Pancreas (tissue), 10 donors: ENCODE data around the gene SIGLEC10. TPM values are rescaled to one million over a fixed set of nuclear protein-coding genes. Genes with fewer than 3 reads are reported as not detected.

Source experiments
- ATAC-seq, 4 donors: fragments of 200-7000 bp; cut with Tn5 transposase; one replicate each; pipeline versions ENCODE4 v1.8.0 to v1.9.1; 2020; ENCODE audit warnings: mild to moderate bottlenecking in 4 of 4, moderate library complexity in 4 of 4
- DNase-seq, 6 donors: peaks; one replicate each; pipeline ENCODE4 v3.0.0-alpha.2; 2020
- FAIRE-seq: peaks from 2 replicates; lab custom pipeline; 2012; peaks lifted over from hg19 to GRCh38; lab: Jason Lieb, UNC
- H3K27ac ChIP-seq, 4 donors: fragments of 200-600 bp; sonication (generic); 1 replicate in 3 of 4; 2 replicates in 1 of 4; pipeline versions ENCODE4 v1.5.0 to v1.8.0; 2020
- H3K27me3 ChIP-seq, 4 donors: fragments of 200-600 bp; one replicate each; pipeline ENCODE4 v1.8.0; 2021
- H3K36me3 ChIP-seq, 3 donors: fragments of 200-600 bp; sonication (generic) in 1 of 3; one replicate each; pipeline versions ENCODE4 v1.5.0 to v1.8.0; 2020 to 2021
- H3K4me1 ChIP-seq, 3 donors: fragments of 200-600 bp; one replicate each; pipeline ENCODE4 v1.8.0; 2021
- H3K4me3 ChIP-seq, 4 donors: fragments of 200-600 bp; sonication (generic) in 2 of 4; one replicate each; pipeline versions ENCODE4 v1.5.0 to v1.8.0; 2020 to 2021
- H3K9me3 ChIP-seq, 4 donors: fragments of 200-600 bp; one replicate each; pipeline ENCODE4 v1.8.0; 2021
- WGBS, 2 donors: extraction: QIAGEN DNeasy Blood & Tissue Kit; methylation state at CpG; one replicate each; pipeline ENCODE4 v1.1.7; 2013; 5-methylcytosine and 5-hydroxymethylcytosine counted together
- intact Hi-C, 3 donors: fragments of 100-400 bp; cut with DNase I; formaldehyde crosslinking; loops; one replicate each; pipeline versions ENCODE4 v1.11.1 to v1.14.2; 2022
- polyA plus RNA-seq, 2 donors: library from polyadenylated mRNA; stranded (reverse); fragments of 200-250 nt; gene quantifications; one replicate each; pipeline ENCODE4 v1.2.3, GENCODE V29; 2013
- total RNA-seq, 6 donors: library from RNA; stranded (reverse); fragmentation: NEBNext Ultra II Directional in 4 of 6; extraction: Animal tissue kit (Norgen Biotek cat#: 25700) in 4 of 6; gene quantifications; one replicate each; pipeline versions ENCODE4 v1.2.1 to v1.2.4, GENCODE V29; 2021 to 2023
- TF ChIP-seq, protein P1 (sequence below), 4 donors: fragments of 200-600 bp; sonication (generic) in 3 of 4; IDR thresholded peaks; one replicate each; pipeline versions ENCODE4 v1.5.0 to v1.8.0; 2021; ENCODE audit warnings: antibody characterized with exemption in 4 of 4
- donor health status: healthy with polysubstance abuse.
- donor health status: DM: no; HTN: no; CAD: no; lungs with moderate emphysema.
- donor health status: DM: no; HTN: no; CAD: no.
- donor health status: control.
- donor health status: control.
- donor health status: Bipolar disorder and iron deficiency.
- donor health status: DM: yes; HTN: yes; CAD: no.
- donor health status: DM: no; HTN: no; CAD: no.
- donor health status: DM: no; HTN: no; CAD: no.
- donor health status: DM: yes; HTN: yes; CAD: no.

Gene SIGLEC10
- total and polyA plus RNA-seq, 8 donors = 0.08 to 10.1 (median 1.7) TPM

DNA sequence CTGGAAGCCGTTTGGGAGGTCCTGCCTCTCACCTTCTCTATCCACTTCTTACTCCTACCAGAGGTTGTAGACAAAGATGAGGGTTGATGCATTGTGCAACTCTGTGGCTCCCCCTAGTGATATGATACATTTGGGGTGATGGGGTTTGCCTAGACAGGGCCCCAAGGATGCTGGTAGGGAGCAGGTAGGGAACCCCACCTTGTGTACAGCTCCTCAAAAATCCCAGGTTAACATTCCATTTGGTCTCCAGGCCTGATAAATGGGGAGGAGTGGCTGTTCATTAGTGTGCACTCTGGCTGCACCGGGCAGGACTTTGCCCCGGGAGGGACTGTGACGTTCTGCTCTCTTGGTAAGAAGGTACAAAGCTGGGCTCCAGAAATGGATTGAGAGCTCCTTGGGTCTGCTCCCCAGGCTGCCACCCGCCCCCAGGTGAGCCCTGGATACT lies 21.6 kb upstream of the SIGLEC10 start:
- DNase-seq (no peak), FAIRE-seq (no peak), ATAC-seq (peak in 3 of 4 donors; percentile 50 to 75 (median 58))
- Histone ChIP-seq H3K4me1 (no peaks in the 10 kb centered on the region), H3K36me3 (no peaks in the 10 kb centered on the region), H3K9me3 (no peaks in the 10 kb centered on the region), H3K27me3 (peaks cover 0 to 20% (median 0%) of the 10 kb centered on the region in 4 donors), H3K27ac (no peak overlapping the region), H3K4me3 (no peak overlapping the region)
- TF ChIP-seq, protein P1, sequence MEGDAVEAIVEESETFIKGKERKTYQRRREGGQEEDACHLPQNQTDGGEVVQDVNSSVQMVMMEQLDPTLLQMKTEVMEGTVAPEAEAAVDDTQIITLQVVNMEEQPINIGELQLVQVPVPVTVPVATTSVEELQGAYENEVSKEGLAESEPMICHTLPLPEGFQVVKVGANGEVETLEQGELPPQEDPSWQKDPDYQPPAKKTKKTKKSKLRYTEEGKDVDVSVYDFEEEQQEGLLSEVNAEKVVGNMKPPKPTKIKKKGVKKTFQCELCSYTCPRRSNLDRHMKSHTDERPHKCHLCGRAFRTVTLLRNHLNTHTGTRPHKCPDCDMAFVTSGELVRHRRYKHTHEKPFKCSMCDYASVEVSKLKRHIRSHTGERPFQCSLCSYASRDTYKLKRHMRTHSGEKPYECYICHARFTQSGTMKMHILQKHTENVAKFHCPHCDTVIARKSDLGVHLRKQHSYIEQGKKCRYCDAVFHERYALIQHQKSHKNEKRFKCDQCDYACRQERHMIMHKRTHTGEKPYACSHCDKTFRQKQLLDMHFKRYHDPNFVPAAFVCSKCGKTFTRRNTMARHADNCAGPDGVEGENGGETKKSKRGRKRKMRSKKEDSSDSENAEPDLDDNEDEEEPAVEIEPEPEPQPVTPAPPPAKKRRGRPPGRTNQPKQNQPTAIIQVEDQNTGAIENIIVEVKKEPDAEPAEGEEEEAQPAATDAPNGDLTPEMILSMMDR (IDR thresholded peaks at IDR 0.05) = no peak
- intact Hi-C loops = no loop called here
- WGBS, 2 donors = 31 to 32% methylated on average over 5 of the region's 5 CpGs

DNA sequence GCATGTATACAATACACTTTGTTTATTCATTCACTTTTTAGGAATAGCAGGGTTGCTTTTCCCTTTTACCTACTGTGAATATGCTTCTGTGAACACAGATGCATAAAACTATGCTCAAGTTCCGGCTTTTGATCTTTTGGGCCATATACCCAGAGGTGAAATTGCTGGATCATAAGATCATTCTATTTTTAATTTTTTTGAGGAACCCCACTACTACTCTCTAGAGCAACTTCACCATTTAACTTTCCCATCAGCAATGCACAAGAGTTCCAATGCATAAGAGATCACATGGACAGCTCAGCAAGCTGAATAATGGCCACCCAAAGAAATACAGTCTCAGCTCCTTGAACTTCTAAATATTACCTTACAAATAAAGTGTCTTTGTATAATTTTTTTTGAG lies 17.0 kb upstream of the SIGLEC10 start:
- no peaks in the 10 kb centered on the region for H3K9me3 ChIP-seq
- TF ChIP-seq, protein P1 (IDR thresholded peaks at IDR 0.05) = no peak
- no peaks in the 10 kb centered on the region for H3K4me1 ChIP-seq
- ATAC-seq (peak in 1 of 4 donors; percentile 47), FAIRE-seq (no peak), DNase-seq (no peak)
- peaks cover 0 to 13% (median 0%) of the 10 kb centered on the region in 4 donors for H3K27me3 ChIP-seq
- intact Hi-C loops = no loop called here
- H3K36me3 ChIP-seq = no peaks in the 10 kb centered on the region
- H3K4me3 ChIP-seq = no peak overlapping the region
- 29 to 57% methylated on average over 1 of the region's 1 CpG for WGBS, 2 donors
- H3K27ac ChIP-seq = no peak overlapping the region

DNA sequence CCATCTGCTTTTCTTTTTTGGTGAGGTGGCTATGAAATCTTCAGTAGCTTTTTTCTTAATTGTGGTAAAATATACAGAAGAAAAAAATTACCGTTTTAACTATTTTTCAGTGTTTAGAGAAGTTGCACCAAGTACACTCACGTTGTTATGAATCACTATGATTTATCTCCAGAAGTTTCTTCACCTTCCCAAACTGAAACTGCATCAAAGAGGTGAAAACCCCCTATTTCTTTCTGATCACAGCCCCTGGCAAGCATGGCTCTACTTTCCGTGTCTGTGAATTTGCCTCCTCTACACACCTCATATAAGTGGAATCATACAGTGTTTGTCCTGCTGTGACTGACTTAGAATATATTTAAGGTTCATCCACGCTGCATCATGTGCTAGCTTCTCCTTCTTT lies 15.6 kb upstream of the SIGLEC10 start:
- 34 to 49% methylated on average over 4 of the region's 4 CpGs for WGBS, 2 donors
- no peak for ATAC-seq
- Histone ChIP-seq H3K4me1 (no peaks in the 10 kb centered on the region), H3K27me3 (peaks cover 0 to 6% (median 0%) of the 10 kb centered on the region in 4 donors), H3K36me3 (no peaks in the 10 kb centered on the region), H3K4me3 (no peak overlapping the region), H3K27ac (no peak overlapping the region), H3K9me3 (no peaks in the 10 kb centered on the region)
- TF ChIP-seq, protein P1 (IDR thresholded peaks at IDR 0.05) = no peak
- intact Hi-C loops = no loop called here
- no peak for DNase-seq
- no peak for FAIRE-seq

GRCh38 chr19:51431124-51431523 lies 13.7 kb upstream of the SIGLEC10 start:
- no peaks in the 10 kb centered on the region for H3K9me3 ChIP-seq
- no peaks in the 10 kb centered on the region for H3K27me3 ChIP-seq
- no peaks in the 10 kb centered on the region for H3K4me1 ChIP-seq
- 33 to 42% methylated on average over 3 of the region's 3 CpGs for WGBS, 2 donors
- FAIRE-seq (no peak), ATAC-seq (peak in 1 of 4 donors; percentile 35), DNase-seq (no peak)
- intact Hi-C loops = no loop called here
- TF ChIP-seq, protein P1 (IDR thresholded peaks at IDR 0.05) = no peak
- H3K36me3 ChIP-seq = no peaks in the 10 kb centered on the region
- H3K4me3 ChIP-seq = no peak overlapping the region
- no peak overlapping the region for H3K27ac ChIP-seq

GRCh38 chr19:51430221-51430620 lies 12.8 kb upstream of the SIGLEC10 start:
- Histone ChIP-seq H3K27me3 (no peaks in the 10 kb centered on the region), H3K27ac (no peak overlapping the region), H3K9me3 (no peaks in the 10 kb centered on the region), H3K4me3 (no peak overlapping the region), H3K36me3 (no peaks in the 10 kb centered on the region), H3K4me1 (no peaks in the 10 kb centered on the region)
- no peak for FAIRE-seq
- no peak for DNase-seq
- TF ChIP-seq, protein P1 (IDR thresholded peaks at IDR 0.05) = no peak
- no peak for ATAC-seq
- intact Hi-C loops = no loop called here
- 31 to 40% methylated on average over 3 of the region's 3 CpGs for WGBS, 2 donors
